Smooth muscle cell (in vitro differentiated cells): Measurements from ENCODE around the gene FAM83D. TPM values are rescaled to one million over a fixed set of nuclear protein-coding genes. Genes with fewer than 3 reads are reported as not detected.

ENCODE experiments used
- DNase-seq: peaks from one replicate; lab custom pipeline; 2025; ENCODE audit not compliant: unreplicated experiment; lab: John Stamatoyannopoulos, UW
- H2AFZ ChIP-seq: fragments of 200-600 bp; sonication (generic); 2 replicates; pipeline ENCODE4 v1.6.0; 2016; ENCODE audit warnings: antibody characterized with exemption, low read depth, mild to moderate bottlenecking
- H3F3A ChIP-seq: fragments of 200-600 bp; sonication (generic); 2 replicates; pipeline ENCODE4 v1.6.0; 2017; ENCODE audit warnings: antibody characterized with exemption, low read depth
- H3K27ac ChIP-seq: fragments of 200-600 bp; sonication (generic); 2 replicates; pipeline ENCODE4 v1.5.1; 2016; ENCODE audit warnings: low read depth, mild to moderate bottlenecking
- H3K27me3 ChIP-seq: fragments of 200-600 bp; sonication (generic); 2 replicates; pipeline ENCODE4 v1.6.1; 2016; ENCODE audit warnings: low read depth, mild to moderate bottlenecking
- H3K36me3 ChIP-seq: fragments of 200-600 bp; sonication (generic); 2 replicates; pipeline ENCODE4 v1.5.1; 2016; ENCODE audit warnings: low read depth
- H3K4me1 ChIP-seq: fragments of 200-600 bp; sonication (generic); 2 replicates; pipeline ENCODE4 v1.5.1; 2016; ENCODE audit warnings: low read depth
- H3K4me2 ChIP-seq: fragments of 200-600 bp; sonication (generic); 2 replicates; pipeline ENCODE4 v1.6.0; 2016; ENCODE audit warnings: mild to moderate bottlenecking
- H3K4me3 ChIP-seq: fragments of 200-600 bp; sonication (generic); 2 replicates; pipeline ENCODE4 v1.5.1; 2016; ENCODE audit warnings: mild to moderate bottlenecking
- H3K79me2 ChIP-seq: fragments of 200-600 bp; sonication (generic); 2 replicates; pipeline ENCODE4 v1.6.0; 2016; ENCODE audit warnings: low read depth, mild to moderate bottlenecking
- H3K9ac ChIP-seq: fragments of 200-600 bp; sonication (generic); 2 replicates; pipeline ENCODE4 v1.6.0; 2016; ENCODE audit warnings: low read depth
- H3K9me3 ChIP-seq: fragments of 200-600 bp; sonication (generic); replicated peaks from 2 replicates; pipeline ENCODE4 v1.5.1; 2016; ENCODE audit warnings: low read depth
- H4K20me1 ChIP-seq: fragments of 200-600 bp; sonication (generic); 2 replicates; pipeline ENCODE4 v1.6.0; 2016; ENCODE audit warnings: low read depth
- WGBS: methylation state at CpG from one replicate; pipeline ENCODE4 v1.1.7; 2016; ENCODE audit warnings: low lambda C conversion rate; 5-methylcytosine and 5-hydroxymethylcytosine counted together
- polyA plus RNA-seq: library from polyadenylated mRNA; unstranded; fragments of >200 nt; fragmentation: Nextera tagmentation; extraction: Ambion mirVana; gene quantifications from 2 replicates; pipeline ENCODE4 v1.2.1, GENCODE V29; 2016
- small RNA-seq: library from RNA; depleted of rRNA; stranded (forward); fragments of <200 nt; gene quantifications from one replicate; pipeline ENCODE3, GENCODE V24; 2014
- total RNA-seq: library from RNA; depleted of rRNA; stranded (reverse); fragments of >200 nt; gene quantifications from 2 replicates; pipeline ENCODE4 v1.2.3, GENCODE V29; 2014
- TF ChIP-seq, protein P1 (sequence below): fragments of 200-600 bp; sonication (generic); IDR thresholded peaks from 2 replicates; pipeline ENCODE4 v1.5.1; 2017; ENCODE audit warnings: borderline replicate concordance, mild to moderate bottlenecking, antibody characterized with exemption; ENCODE audit not compliant: insufficient read depth, poor library complexity, severe bottlenecking

FAM83D gene
- total and polyA plus RNA-seq, 2 experiments from 2014 or later: 5.7 to 10.7 TPM

GRCh38 chr20:38999217-38999616 lies 73.0 kb downstream of the FAM83D start:
- no peaks in the 10 kb centered on the region for H3K36me3 ChIP-seq
- WGBS: 84% methylated on average over 3 of the region's 3 CpGs
- no peak overlapping the region for H3K4me2 ChIP-seq
- no peaks in the 10 kb centered on the region for H3K9me3 ChIP-seq
- TF ChIP-seq, protein P1, sequence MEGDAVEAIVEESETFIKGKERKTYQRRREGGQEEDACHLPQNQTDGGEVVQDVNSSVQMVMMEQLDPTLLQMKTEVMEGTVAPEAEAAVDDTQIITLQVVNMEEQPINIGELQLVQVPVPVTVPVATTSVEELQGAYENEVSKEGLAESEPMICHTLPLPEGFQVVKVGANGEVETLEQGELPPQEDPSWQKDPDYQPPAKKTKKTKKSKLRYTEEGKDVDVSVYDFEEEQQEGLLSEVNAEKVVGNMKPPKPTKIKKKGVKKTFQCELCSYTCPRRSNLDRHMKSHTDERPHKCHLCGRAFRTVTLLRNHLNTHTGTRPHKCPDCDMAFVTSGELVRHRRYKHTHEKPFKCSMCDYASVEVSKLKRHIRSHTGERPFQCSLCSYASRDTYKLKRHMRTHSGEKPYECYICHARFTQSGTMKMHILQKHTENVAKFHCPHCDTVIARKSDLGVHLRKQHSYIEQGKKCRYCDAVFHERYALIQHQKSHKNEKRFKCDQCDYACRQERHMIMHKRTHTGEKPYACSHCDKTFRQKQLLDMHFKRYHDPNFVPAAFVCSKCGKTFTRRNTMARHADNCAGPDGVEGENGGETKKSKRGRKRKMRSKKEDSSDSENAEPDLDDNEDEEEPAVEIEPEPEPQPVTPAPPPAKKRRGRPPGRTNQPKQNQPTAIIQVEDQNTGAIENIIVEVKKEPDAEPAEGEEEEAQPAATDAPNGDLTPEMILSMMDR: no peak
- DNase-seq: no peak
- H4K20me1 ChIP-seq: no peaks in the 10 kb centered on the region
- H3K9ac ChIP-seq: no peak overlapping the region
- H3F3A ChIP-seq: no peaks in the 10 kb centered on the region
- no peak overlapping the region for H3K27ac ChIP-seq
- H3K4me3 ChIP-seq: no peak overlapping the region
- no peak overlapping the region for H2AFZ ChIP-seq
- no peaks in the 10 kb centered on the region for H3K79me2 ChIP-seq
- H3K27me3 ChIP-seq: no peaks in the 10 kb centered on the region
- no peaks in the 10 kb centered on the region for H3K4me1 ChIP-seq

DNA sequence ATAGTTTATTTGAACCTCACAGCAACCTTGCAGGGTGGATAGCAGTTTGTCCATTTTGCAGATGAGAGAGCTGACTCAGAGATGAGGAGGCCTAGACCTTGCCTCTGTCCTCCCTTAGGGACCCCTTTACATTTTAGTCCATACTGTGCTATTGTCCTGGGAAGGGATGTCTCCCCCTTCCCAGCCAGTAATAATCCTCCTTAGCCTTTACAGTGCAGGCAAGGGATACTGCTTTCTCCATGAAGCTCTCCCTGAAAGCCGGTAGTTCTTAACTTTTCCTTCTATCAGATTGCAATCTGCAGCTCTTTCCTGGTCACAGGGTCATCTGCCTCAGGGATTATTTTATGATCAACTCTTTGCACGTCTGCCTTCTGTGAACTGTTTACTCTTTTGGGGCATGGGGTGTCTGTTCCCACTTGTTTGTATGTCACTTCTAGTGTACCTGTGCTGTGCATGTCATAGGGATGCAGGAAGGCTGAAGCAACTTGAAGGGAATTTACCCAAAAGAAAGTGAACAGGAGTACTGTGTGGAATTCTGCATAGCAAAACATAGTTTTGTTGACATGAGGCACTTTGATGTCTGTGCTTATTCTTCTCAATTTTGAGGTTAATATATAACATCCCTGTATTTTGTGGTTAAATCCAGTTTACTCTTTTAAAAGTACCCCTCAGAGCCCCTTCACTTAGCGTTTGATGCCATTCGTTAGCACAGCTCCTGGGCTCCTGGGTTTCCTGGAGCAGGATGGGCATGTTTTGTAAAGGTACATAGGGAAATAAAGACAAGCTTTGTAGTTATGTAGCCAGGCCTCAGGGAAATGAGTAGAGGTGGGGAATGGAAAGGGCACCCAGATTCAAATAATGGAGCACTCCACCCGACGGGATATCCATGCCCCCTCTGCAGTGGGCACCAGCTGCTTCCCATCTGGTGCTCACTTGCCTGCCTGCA lies 74.0 kb downstream of the FAM83D start:
- H3F3A ChIP-seq: no peaks in the 10 kb centered on the region
- no peak overlapping the region for H2AFZ ChIP-seq
- no peak overlapping the region for H3K9ac ChIP-seq
- no peak for DNase-seq
- H4K20me1 ChIP-seq: no peaks in the 10 kb centered on the region
- H3K4me2 ChIP-seq: no peak overlapping the region
- H3K4me3 ChIP-seq: no peak overlapping the region
- H3K4me1 ChIP-seq: no peaks in the 10 kb centered on the region
- H3K9me3 ChIP-seq: no peaks in the 10 kb centered on the region
- no peaks in the 10 kb centered on the region for H3K36me3 ChIP-seq
- 91% methylated on average over 6 of the region's 6 CpGs for WGBS
- no peak overlapping the region for H3K27ac ChIP-seq
- H3K79me2 ChIP-seq: no peaks in the 10 kb centered on the region
- TF ChIP-seq, protein P1: no peak
- H3K27me3 ChIP-seq: no peaks in the 10 kb centered on the region

Small RNA genes within 50 kb of the gene (small RNA-seq; reads per million reads assigned to genes)
- gene AL023803.1: not detected

Other genes with a start within 250 kb of the FAM83D start
- gene SLC32A1, start 201.9 kb upstream of the FAM83D start, total RNA-seq: not detected in 2 replicates
- not detected in 2 replicates for gene SLC32A1, start 201.9 kb upstream of the FAM83D start, polyA plus RNA-seq
- 7.1 and 9.8 TPM in 2 replicates for gene ACTR5, start 178.0 kb upstream of the FAM83D start, total RNA-seq
- gene ACTR5, start 178.0 kb upstream of the FAM83D start, polyA plus RNA-seq: 6.4 and 6.9 TPM in 2 replicates
- not detected in 2 replicates for gene PPP1R16B, start 120.7 kb upstream of the FAM83D start, total RNA-seq
- not detected in 2 replicates for gene PPP1R16B, start 120.7 kb upstream of the FAM83D start, polyA plus RNA-seq
- gene DHX35, start 35.9 kb downstream of the FAM83D start, total RNA-seq: 9.5 and 10.7 TPM in 2 replicates
- 4.1 and 4.5 TPM in 2 replicates for gene DHX35, start 35.9 kb downstream of the FAM83D start, polyA plus RNA-seq